Gastroesophageal sphincter (tissue), 4 donors: ENCODE results near the gene CHRM5. TPM values are rescaled to one million over a fixed set of nuclear protein-coding genes. Genes with fewer than 3 reads are reported as not detected.

Experiments
- ATAC-seq: fragments of 150-250 bp; one replicate; pipeline ENCODE4 v1.9.1; 2016; ENCODE audit warnings: mild to moderate bottlenecking, moderate library complexity
- H3K27ac ChIP-seq, 4 donors: fragments of 200-600 bp; sonication (generic) in 3 of 4; 1 replicate in 3 of 4; 2 replicates in 1 of 4; pipeline ENCODE4 v1.5.1; 2016 to 2019
- H3K27me3 ChIP-seq: fragments of 200-600 bp; sonication (generic); one replicate; pipeline ENCODE4 v1.5.1; 2019
- H3K36me3 ChIP-seq, 2 donors: fragments of 200-600 bp; sonication (generic); one replicate each; pipeline ENCODE4 v1.5.1; 2019; ENCODE audit warnings: control low read depth in 1 of 2
- H3K4me1 ChIP-seq, 3 donors: fragments of 200-600 bp; sonication (generic); 1 replicate in 2 of 3; 2 replicates in 1 of 3; pipeline ENCODE4 v1.5.1; 2016 to 2019; ENCODE audit warnings: control low read depth in 2 of 3
- H3K4me3 ChIP-seq, 2 donors: fragments of 200-600 bp; sonication (generic); one replicate each; pipeline ENCODE4 v1.5.1; 2019; ENCODE audit warnings: mild to moderate bottlenecking in 1 of 2, moderate library complexity in 1 of 2
- H3K9me3 ChIP-seq, 3 donors: fragments of 200-600 bp; sonication (generic); one replicate each; pipeline ENCODE4 v1.5.1; 2017 to 2019; ENCODE audit warnings: control low read depth in 2 of 3
- EP300 ChIP-seq: sonication (generic); formaldehyde crosslinking; IDR thresholded peaks from one replicate; pipeline ENCODE4 v1.6.1; 2017; ENCODE audit warnings: antibody characterized with exemption, mild to moderate bottlenecking
- POLR2A ChIP-seq, 2 donors: fragments of 450-650 bp; IDR thresholded peaks; one replicate each; pipeline ENCODE4 v1.6.1; 2017; ENCODE audit warnings: antibody characterized with exemption in 2 of 2, mild to moderate bottlenecking in 2 of 2, moderate library complexity in 1 of 2
- POLR2AphosphoS5 ChIP-seq: sonication (generic); formaldehyde crosslinking; IDR thresholded peaks from one replicate; pipeline ENCODE4 v1.6.1; 2017; ENCODE audit warnings: antibody characterized with exemption
- WGBS, 2 donors: methylation state at CpG; one replicate each; pipeline ENCODE4 v1.1.5; 2018; ENCODE audit warnings: low coverage in 1 of 2; 5-methylcytosine and 5-hydroxymethylcytosine counted together
- total RNA-seq, 4 donors: library from RNA; depleted of rRNA; stranded (reverse); fragments of >200 nt; gene quantifications; one replicate each; pipeline ENCODE4 v1.1.0, GENCODE V29; 2016
- TF ChIP-seq, protein P1 (sequence below), 4 experiments: fragments of 200-600 bp in 2 of 4; fragments of 450-650 bp in 2 of 4; sonication (generic) in 1 of 4; IDR thresholded peaks; one replicate each; pipeline ENCODE4 v1.5.1; 2017 to 2019; ENCODE audit warnings: antibody characterized with exemption in 4 of 4, mild to moderate bottlenecking in 2 of 4, moderate library complexity in 2 of 4

CHRM5 gene
- total RNA-seq, 4 donors from 2014 or later, result not detected

- Histone ChIP-seq H3K4me3 (no peak overlapping the region), H3K27me3 (peaks cover 26% of the 10 kb centered on the region), H3K36me3 (no peaks in the 10 kb centered on the region), H3K4me1 (no peaks in the 10 kb centered on the region), H3K9me3 (no peaks in the 10 kb centered on the region), H3K27ac (no peak overlapping the region)
- WGBS, 2 donors, result 56 to 74% methylated on average over 5 of the region's 6 CpGs
- TF ChIP-seq, protein P1, sequence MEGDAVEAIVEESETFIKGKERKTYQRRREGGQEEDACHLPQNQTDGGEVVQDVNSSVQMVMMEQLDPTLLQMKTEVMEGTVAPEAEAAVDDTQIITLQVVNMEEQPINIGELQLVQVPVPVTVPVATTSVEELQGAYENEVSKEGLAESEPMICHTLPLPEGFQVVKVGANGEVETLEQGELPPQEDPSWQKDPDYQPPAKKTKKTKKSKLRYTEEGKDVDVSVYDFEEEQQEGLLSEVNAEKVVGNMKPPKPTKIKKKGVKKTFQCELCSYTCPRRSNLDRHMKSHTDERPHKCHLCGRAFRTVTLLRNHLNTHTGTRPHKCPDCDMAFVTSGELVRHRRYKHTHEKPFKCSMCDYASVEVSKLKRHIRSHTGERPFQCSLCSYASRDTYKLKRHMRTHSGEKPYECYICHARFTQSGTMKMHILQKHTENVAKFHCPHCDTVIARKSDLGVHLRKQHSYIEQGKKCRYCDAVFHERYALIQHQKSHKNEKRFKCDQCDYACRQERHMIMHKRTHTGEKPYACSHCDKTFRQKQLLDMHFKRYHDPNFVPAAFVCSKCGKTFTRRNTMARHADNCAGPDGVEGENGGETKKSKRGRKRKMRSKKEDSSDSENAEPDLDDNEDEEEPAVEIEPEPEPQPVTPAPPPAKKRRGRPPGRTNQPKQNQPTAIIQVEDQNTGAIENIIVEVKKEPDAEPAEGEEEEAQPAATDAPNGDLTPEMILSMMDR (IDR thresholded peaks at IDR 0.05), result no peak
- TF ChIP-seq EP300 (no peak), POLR2AphosphoS5 (no peak), POLR2A (IDR thresholded peaks at IDR 0.05) (no peak)
- ATAC-seq, result no peak
Measured at GRCh38 chr15:34111488-34111887, 143.2 kb downstream of the CHRM5 start.

GRCh38 chr15:34114215-34114614 is 145.9 kb downstream of the CHRM5 start:
- WGBS, 2 donors, result 100% methylated on average over 1 of the region's 2 CpGs; no CpG with 5 or more reads in 1 of the 2 donors
- no peaks in the 10 kb centered on the region for H3K9me3 ChIP-seq
- H3K4me3 ChIP-seq, result no peak overlapping the region
- TF ChIP-seq EP300, result no peak
- TF ChIP-seq, protein P1 (IDR thresholded peaks at IDR 0.05), result no peak
- no peak for TF ChIP-seq POLR2AphosphoS5
- no peak for TF ChIP-seq POLR2A (IDR thresholded peaks at IDR 0.05)
- peaks cover 29% of the 10 kb centered on the region for H3K27me3 ChIP-seq
- no peaks in the 10 kb centered on the region for H3K4me1 ChIP-seq
- ATAC-seq, result no peak
- H3K36me3 ChIP-seq, result no peaks in the 10 kb centered on the region
- no peak overlapping the region for H3K27ac ChIP-seq

- no peak for ATAC-seq
- no peak overlapping the region for H3K4me3 ChIP-seq
- no CpG with 5 or more reads among the region's 3 CpGs for WGBS, 2 donors
Measured at GRCh38 chr15:34114739-34115138, 146.4 kb downstream of the CHRM5 start.

GRCh38 chr15:34116620-34117019 is 148.3 kb downstream of the CHRM5 start:
- 78 to 83% methylated on average over 2 of the region's 2 CpGs for WGBS, 2 donors
- no peak for TF ChIP-seq POLR2AphosphoS5
- TF ChIP-seq, protein P1 (IDR thresholded peaks at IDR 0.05), result no peak
- TF ChIP-seq EP300, result no peak
- no peak for TF ChIP-seq POLR2A (IDR thresholded peaks at IDR 0.05)
- Histone ChIP-seq H3K9me3 (no peaks in the 10 kb centered on the region), H3K27ac (no peak overlapping the region), H3K27me3 (peaks cover 29% of the 10 kb centered on the region), H3K36me3 (no peaks in the 10 kb centered on the region), H3K4me1 (no peaks in the 10 kb centered on the region), H3K4me3 (no peak overlapping the region)
- no peak for ATAC-seq

More at GRCh38 chr15:34114739-34115138, 146.4 kb downstream of the CHRM5 start:
- no peaks in the 10 kb centered on the region for H3K4me1 ChIP-seq
- no peaks in the 10 kb centered on the region for H3K36me3 ChIP-seq
- H3K9me3 ChIP-seq, result no peaks in the 10 kb centered on the region
- peaks cover 29% of the 10 kb centered on the region for H3K27me3 ChIP-seq
- no peak for TF ChIP-seq POLR2A (IDR thresholded peaks at IDR 0.05)
- TF ChIP-seq, protein P1 (IDR thresholded peaks at IDR 0.05), result no peak
- no peak for TF ChIP-seq POLR2AphosphoS5
- TF ChIP-seq EP300, result no peak
- no peak overlapping the region for H3K27ac ChIP-seq

Other genes starting within 250 kb of the CHRM5 start
- gene AVEN, start 70.7 kb downstream of the CHRM5 start, total RNA-seq, result 10 to 100 TPM; 14.8 to 38.7 (median 26.9) TPM
- 10 to 100 TPM; 34.6 to 49.2 (median 43.2) TPM for gene EMC7, start 133.4 kb downstream of the CHRM5 start, total RNA-seq
- gene PGBD4, start 133.6 kb downstream of the CHRM5 start, total RNA-seq, result 1 to 10 TPM in 3 of 4 donors, under 1 TPM in 1; 0.82 to 1.6 (median 1.4) TPM
- gene KATNBL1, start 241.6 kb downstream of the CHRM5 start, total RNA-seq, result 10 to 100 TPM; 28.6 to 60.7 (median 40.0) TPM